Measurements from ENCODE around the gene CPS1.

GRCh38 chr2:210591663-210592062 is 35.3 kb downstream of the CPS1 start:
- TF ChIP-seq POLR2A (IDR thresholded peaks at IDR 0.05) (no peak), POLR2AphosphoS5 (IDR thresholded peaks at IDR 0.05) (no peak), CTCF (IDR thresholded peaks at IDR 0.05) (no peak), EP300 (IDR thresholded peaks at IDR 0.05) (no peak)

Data from gastroesophageal sphincter (tissue), 3 donors.